ENCODE data around the gene FOXF2. TPM values are rescaled to one million over a fixed set of nuclear protein-coding genes. Genes with fewer than 3 reads are reported as not detected.

FOXF2 gene
- total and polyA plus RNA-seq, 2 experiments from 2014 or later = not detected

DNA sequence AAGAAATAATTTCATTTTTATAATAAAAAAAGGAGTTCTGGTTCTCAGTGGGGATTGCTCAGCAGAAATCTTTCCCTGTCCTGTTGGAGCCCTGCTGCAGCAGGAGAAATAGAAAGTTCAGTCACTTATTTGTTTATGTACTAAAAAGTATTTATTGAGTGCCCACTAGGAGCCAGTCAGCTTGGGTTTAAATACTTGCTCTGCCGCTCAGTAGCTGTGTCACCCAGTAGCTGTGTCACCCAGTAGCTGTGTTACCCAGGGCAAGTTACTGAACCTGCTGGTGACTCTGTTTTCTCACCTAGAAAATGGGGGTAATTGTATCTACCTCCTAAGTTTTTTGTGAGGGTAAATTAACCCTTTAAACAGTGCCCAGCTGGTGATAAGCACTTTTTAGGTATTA lies 32.9 kb downstream of the FOXF2 start:
- TF ChIP-seq EZH2phosphoT487 (IDR thresholded peaks at IDR 0.05; ENCODE audit: unreplicated experiment) (no peak), ZNF114 (CRISPR knock-in tag; IDR thresholded peaks at IDR 0.05) (no peak), CREB1 (CRISPR knock-in tag; IDR thresholded peaks at IDR 0.05; ENCODE audit: low read depth) (no peak), STAT1 (IDR thresholded peaks at IDR 0.05; ENCODE audit: unreplicated experiment) (no peak), JUNB (IDR thresholded peaks at IDR 0.05; ENCODE audit: unreplicated experiment) (no peak), NANOG (IDR thresholded peaks at IDR 0.05; ENCODE audit: borderline replicate concordance) (no peak), ZNF331 (CRISPR knock-in tag; IDR thresholded peaks at IDR 0.05; ENCODE audit: low read depth) (no peak), EZH2 (IDR thresholded peaks at IDR 0.05; ENCODE audit: low read depth, unreplicated experiment) (no peak), POLR2AphosphoS5 (IDR thresholded peaks at IDR 0.05; ENCODE audit: low read depth) (no peak)
- TF ChIP-seq, protein P1, sequence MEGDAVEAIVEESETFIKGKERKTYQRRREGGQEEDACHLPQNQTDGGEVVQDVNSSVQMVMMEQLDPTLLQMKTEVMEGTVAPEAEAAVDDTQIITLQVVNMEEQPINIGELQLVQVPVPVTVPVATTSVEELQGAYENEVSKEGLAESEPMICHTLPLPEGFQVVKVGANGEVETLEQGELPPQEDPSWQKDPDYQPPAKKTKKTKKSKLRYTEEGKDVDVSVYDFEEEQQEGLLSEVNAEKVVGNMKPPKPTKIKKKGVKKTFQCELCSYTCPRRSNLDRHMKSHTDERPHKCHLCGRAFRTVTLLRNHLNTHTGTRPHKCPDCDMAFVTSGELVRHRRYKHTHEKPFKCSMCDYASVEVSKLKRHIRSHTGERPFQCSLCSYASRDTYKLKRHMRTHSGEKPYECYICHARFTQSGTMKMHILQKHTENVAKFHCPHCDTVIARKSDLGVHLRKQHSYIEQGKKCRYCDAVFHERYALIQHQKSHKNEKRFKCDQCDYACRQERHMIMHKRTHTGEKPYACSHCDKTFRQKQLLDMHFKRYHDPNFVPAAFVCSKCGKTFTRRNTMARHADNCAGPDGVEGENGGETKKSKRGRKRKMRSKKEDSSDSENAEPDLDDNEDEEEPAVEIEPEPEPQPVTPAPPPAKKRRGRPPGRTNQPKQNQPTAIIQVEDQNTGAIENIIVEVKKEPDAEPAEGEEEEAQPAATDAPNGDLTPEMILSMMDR (conservative IDR thresholded peaks at IDR 0.05; ENCODE audit: low read depth in 2 of 2) = no peak
- TF ChIP-seq, protein P2, sequence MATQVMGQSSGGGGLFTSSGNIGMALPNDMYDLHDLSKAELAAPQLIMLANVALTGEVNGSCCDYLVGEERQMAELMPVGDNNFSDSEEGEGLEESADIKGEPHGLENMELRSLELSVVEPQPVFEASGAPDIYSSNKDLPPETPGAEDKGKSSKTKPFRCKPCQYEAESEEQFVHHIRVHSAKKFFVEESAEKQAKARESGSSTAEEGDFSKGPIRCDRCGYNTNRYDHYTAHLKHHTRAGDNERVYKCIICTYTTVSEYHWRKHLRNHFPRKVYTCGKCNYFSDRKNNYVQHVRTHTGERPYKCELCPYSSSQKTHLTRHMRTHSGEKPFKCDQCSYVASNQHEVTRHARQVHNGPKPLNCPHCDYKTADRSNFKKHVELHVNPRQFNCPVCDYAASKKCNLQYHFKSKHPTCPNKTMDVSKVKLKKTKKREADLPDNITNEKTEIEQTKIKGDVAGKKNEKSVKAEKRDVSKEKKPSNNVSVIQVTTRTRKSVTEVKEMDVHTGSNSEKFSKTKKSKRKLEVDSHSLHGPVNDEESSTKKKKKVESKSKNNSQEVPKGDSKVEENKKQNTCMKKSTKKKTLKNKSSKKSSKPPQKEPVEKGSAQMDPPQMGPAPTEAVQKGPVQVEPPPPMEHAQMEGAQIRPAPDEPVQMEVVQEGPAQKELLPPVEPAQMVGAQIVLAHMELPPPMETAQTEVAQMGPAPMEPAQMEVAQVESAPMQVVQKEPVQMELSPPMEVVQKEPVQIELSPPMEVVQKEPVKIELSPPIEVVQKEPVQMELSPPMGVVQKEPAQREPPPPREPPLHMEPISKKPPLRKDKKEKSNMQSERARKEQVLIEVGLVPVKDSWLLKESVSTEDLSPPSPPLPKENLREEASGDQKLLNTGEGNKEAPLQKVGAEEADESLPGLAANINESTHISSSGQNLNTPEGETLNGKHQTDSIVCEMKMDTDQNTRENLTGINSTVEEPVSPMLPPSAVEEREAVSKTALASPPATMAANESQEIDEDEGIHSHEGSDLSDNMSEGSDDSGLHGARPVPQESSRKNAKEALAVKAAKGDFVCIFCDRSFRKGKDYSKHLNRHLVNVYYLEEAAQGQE (IDR thresholded peaks at IDR 0.05; ENCODE audit: unreplicated experiment) = no peak
- TF ChIP-seq, protein P3, sequence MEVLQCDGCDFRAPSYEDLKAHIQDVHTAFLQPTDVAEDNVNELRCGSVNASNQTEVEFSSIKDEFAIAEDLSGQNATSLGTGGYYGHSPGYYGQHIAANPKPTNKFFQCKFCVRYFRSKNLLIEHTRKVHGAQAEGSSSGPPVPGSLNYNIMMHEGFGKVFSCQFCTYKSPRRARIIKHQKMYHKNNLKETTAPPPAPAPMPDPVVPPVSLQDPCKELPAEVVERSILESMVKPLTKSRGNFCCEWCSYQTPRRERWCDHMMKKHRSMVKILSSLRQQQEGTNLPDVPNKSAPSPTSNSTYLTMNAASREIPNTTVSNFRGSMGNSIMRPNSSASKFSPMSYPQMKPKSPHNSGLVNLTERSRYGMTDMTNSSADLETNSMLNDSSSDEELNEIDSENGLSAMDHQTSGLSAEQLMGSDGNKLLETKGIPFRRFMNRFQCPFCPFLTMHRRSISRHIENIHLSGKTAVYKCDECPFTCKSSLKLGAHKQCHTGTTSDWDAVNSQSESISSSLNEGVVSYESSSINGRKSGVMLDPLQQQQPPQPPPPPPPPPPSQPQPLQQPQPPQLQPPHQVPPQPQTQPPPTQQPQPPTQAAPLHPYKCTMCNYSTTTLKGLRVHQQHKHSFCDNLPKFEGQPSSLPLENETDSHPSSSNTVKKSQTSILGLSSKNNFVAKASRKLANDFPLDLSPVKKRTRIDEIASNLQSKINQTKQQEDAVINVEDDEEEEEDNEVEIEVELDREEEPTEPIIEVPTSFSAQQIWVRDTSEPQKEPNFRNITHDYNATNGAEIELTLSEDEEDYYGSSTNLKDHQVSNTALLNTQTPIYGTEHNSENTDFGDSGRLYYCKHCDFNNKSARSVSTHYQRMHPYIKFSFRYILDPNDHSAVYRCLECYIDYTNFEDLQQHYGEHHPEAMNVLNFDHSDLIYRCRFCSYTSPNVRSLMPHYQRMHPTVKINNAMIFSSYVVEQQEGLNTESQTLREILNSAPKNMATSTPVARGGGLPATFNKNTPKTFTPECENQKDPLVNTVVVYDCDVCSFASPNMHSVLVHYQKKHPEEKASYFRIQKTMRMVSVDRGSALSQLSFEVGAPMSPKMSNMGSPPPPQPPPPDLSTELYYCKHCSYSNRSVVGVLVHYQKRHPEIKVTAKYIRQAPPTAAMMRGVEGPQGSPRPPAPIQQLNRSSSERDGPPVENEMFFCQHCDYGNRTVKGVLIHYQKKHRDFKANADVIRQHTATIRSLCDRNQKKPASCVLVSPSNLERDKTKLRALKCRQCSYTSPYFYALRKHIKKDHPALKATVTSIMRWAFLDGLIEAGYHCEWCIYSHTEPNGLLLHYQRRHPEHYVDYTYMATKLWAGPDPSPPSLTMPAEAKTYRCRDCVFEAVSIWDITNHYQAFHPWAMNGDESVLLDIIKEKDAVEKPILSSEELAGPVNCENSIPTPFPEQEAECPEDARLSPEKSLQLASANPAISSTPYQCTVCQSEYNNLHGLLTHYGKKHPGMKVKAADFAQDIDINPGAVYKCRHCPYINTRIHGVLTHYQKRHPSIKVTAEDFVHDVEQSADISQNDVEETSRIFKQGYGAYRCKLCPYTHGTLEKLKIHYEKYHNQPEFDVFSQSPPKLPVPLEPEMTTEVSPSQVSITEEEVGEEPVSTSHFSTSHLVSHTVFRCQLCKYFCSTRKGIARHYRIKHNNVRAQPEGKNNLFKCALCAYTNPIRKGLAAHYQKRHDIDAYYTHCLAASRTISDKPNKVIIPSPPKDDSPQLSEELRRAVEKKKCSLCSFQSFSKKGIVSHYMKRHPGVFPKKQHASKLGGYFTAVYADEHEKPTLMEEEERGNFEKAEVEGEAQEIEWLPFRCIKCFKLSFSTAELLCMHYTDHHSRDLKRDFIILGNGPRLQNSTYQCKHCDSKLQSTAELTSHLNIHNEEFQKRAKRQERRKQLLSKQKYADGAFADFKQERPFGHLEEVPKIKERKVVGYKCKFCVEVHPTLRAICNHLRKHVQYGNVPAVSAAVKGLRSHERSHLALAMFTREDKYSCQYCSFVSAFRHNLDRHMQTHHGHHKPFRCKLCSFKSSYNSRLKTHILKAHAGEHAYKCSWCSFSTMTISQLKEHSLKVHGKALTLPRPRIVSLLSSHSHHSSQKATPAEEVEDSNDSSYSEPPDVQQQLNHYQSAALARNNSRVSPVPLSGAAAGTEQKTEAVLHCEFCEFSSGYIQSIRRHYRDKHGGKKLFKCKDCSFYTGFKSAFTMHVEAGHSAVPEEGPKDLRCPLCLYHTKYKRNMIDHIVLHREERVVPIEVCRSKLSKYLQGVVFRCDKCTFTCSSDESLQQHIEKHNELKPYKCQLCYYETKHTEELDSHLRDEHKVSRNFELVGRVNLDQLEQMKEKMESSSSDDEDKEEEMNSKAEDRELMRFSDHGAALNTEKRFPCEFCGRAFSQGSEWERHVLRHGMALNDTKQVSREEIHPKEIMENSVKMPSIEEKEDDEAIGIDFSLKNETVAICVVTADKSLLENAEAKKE (CRISPR knock-in tag; IDR thresholded peaks at IDR 0.05) = no peak
- TF ChIP-seq, protein P4, sequence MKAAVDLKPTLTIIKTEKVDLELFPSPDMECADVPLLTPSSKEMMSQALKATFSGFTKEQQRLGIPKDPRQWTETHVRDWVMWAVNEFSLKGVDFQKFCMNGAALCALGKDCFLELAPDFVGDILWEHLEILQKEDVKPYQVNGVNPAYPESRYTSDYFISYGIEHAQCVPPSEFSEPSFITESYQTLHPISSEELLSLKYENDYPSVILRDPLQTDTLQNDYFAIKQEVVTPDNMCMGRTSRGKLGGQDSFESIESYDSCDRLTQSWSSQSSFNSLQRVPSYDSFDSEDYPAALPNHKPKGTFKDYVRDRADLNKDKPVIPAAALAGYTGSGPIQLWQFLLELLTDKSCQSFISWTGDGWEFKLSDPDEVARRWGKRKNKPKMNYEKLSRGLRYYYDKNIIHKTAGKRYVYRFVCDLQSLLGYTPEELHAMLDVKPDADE (IDR thresholded peaks at IDR 0.05) = no peak
- Histone ChIP-seq H3K4me2 (no peak overlapping the region), H4K20me1 (replicated peaks; ENCODE audit: insufficient read depth) (no peaks in the 10 kb centered on the region), H3K27me3 (ENCODE audit: insufficient read depth) (no peaks in the 10 kb centered on the region), H3K36me3 (ENCODE audit: insufficient read depth) (no peaks in the 10 kb centered on the region), H3K4me1 (ENCODE audit: insufficient read depth) (no peaks in the 10 kb centered on the region), H3K79me2 (replicated peaks; ENCODE audit: insufficient read depth) (no peaks in the 10 kb centered on the region), H3K9me2 (ENCODE audit: insufficient read depth) (no peaks in the 10 kb centered on the region), H3K4me3 (no peak overlapping the region), H3K27ac (ENCODE audit: low read depth) (no peak overlapping the region), H2AFZ (peak overlapping the region; percentile 72; the same call in 1 of the 2 replicates), H3F3A (replicated peaks; ENCODE audit: low read depth) (no peaks in the 10 kb centered on the region)
- Mint-ChIP-seq H3K4me1 (peaks cover 10% of the 10 kb centered on the region), H3K27ac (no peak overlapping the region), H3K9me3 (peaks cover 12% of the 10 kb centered on the region), H3K36me3 (ENCODE audit: low read depth) (peaks cover 6% of the 10 kb centered on the region; the same call in 2 of the 3 replicates), H3K27me3 (ENCODE audit: insufficient read depth, low read depth, poor library complexity) (peaks cover 8% of the 10 kb centered on the region), H3K4me3 (no peak overlapping the region)
- ATAC-seq = no peak
- DNase-seq (ENCODE audit: low spot score) = no peak

All from GM23338 (cell line).